Measurements from ENCODE around the gene TMEM163. TPM values are rescaled to one million over a fixed set of nuclear protein-coding genes. Genes with fewer than 3 reads are reported as not detected.

The TMEM163 gene
- total RNA-seq, 6 experiments from 2014 or later = 0.06 to 0.20 (median 0.07) TPM; not detected in 3

DNA sequence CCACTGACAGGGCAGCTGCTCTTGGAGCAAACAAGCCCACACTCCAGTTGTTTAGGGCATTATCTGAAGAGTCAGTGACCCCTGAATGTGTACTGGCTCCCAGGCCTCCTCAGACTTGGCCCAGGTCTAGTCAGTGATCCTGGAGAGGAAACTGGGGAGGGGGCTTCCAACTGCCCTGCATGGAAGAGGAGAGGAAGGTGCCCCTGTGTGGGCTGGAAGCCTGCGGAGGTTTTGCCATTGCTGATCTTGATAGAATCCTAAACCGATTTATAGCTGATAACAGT is 267.5 kb downstream of the TMEM163 start:
- ATAC-seq (peak in 1 of 4 donors; percentile 8), DNase-seq (no peak)
- Histone ChIP-seq H3K4me3 (no peak overlapping the region), H3K36me3 (no peaks in the 10 kb centered on the region), H3K9me3 (no peaks in the 10 kb centered on the region), H3K4me1 (peaks cover 0 to 10% (median 0%) of the 10 kb centered on the region in 4 donors), H3K27me3 (no peaks in the 10 kb centered on the region), H3K27ac (peak overlapping the region in 1 of 3 donors; percentile 11)
- WGBS (ENCODE audit: insufficient coverage, low coverage, low lambda C conversion rate, missing lambda C conversion rate) = 52% methylated on average over 2 of the region's 2 CpGs
- intact Hi-C loops (cut with DNase I) = no loop called here
- TF ChIP-seq, protein P1, sequence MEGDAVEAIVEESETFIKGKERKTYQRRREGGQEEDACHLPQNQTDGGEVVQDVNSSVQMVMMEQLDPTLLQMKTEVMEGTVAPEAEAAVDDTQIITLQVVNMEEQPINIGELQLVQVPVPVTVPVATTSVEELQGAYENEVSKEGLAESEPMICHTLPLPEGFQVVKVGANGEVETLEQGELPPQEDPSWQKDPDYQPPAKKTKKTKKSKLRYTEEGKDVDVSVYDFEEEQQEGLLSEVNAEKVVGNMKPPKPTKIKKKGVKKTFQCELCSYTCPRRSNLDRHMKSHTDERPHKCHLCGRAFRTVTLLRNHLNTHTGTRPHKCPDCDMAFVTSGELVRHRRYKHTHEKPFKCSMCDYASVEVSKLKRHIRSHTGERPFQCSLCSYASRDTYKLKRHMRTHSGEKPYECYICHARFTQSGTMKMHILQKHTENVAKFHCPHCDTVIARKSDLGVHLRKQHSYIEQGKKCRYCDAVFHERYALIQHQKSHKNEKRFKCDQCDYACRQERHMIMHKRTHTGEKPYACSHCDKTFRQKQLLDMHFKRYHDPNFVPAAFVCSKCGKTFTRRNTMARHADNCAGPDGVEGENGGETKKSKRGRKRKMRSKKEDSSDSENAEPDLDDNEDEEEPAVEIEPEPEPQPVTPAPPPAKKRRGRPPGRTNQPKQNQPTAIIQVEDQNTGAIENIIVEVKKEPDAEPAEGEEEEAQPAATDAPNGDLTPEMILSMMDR (IDR thresholded peaks at IDR 0.05) = no peak
- TF ChIP-seq POLR2A (IDR thresholded peaks at IDR 0.05) = no peak

DNA sequence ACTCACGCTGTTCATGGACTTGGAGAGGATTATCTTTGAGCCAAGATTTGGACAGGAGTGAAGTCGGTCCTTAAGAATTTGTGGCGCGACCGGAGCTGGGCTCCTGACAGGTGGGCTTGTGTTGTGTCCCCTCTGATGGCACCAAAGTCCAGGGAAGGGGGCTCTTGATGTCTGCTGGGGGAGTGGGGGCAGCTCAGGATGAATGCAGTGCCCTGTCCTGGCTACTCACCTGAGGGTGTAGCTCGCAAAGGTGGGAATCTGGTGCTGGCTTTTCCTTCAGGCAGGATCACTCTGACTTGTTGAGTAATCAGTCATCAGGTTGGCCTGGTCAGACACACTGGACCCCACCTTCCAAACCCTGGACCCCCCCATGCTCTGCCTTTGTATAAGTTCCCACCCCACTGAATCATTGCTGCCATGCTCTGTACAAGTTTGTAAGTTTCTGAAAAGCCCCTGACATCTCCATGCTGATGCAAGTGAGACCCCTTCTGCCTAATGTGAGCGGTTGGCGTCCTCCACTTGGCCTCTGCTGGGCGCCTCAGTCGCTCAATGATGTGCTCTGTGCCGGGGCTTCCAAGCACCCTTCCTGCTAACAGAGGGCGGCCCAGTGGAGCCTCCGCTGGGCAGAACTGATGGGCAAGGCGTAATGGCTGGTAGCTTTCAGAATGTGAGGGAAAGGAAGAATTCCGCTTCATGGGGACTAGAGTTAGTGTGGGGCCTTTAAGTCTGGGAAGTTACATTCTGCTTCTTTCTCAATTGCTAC is 268.9 kb downstream of the TMEM163 start:
- WGBS (ENCODE audit: insufficient coverage, low coverage, low lambda C conversion rate, missing lambda C conversion rate) = 98% methylated on average over 5 of the region's 15 CpGs
- no peak for DNase-seq
- Histone ChIP-seq H3K4me3 (no peak overlapping the region), H3K27ac (no peak overlapping the region), H3K9me3 (no peaks in the 10 kb centered on the region), H3K36me3 (no peaks in the 10 kb centered on the region), H3K4me1 (peaks cover 0 to 17% (median 0%) of the 10 kb centered on the region in 4 donors), H3K27me3 (no peaks in the 10 kb centered on the region)
- ATAC-seq = no peak
- TF ChIP-seq, protein P1 (IDR thresholded peaks at IDR 0.05) = no peak
- no peak for TF ChIP-seq POLR2A (IDR thresholded peaks at IDR 0.05)
- intact Hi-C loops (cut with DNase I) = no loop called here

DNA sequence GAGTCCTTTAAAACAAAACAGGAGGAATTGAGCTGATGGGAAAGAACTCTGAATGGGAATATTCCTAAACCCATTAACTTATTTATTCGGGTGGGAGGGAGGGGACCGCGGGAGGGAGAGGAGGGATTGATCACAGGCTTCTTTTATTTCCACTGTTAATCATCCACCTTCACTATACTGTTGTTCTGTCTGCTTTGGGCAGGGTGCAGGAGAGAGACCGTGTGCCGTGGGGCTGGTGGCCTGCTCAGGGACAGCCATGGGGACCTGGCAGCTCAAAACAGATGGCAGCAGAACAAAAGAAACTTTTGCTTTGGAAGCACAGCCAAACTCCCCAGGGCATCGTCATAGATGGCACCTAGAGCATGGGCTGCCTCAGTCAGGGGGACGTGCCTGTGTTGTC is 269.6 kb downstream of the TMEM163 start:
- Histone ChIP-seq H3K27me3 (no peaks in the 10 kb centered on the region), H3K4me3 (no peak overlapping the region), H3K9me3 (no peaks in the 10 kb centered on the region), H3K27ac (no peak overlapping the region), H3K36me3 (no peaks in the 10 kb centered on the region), H3K4me1 (peaks cover 0 to 19% (median 0%) of the 10 kb centered on the region in 4 donors)
- DNase-seq (no peak), ATAC-seq (no peak)
- TF ChIP-seq, protein P1 (IDR thresholded peaks at IDR 0.05) = no peak
- TF ChIP-seq POLR2A (IDR thresholded peaks at IDR 0.05) = no peak
- intact Hi-C loops (cut with DNase I) = no loop called here
- 79% methylated on average over 4 of the region's 7 CpGs for WGBS (ENCODE audit: insufficient coverage, low coverage, low lambda C conversion rate, missing lambda C conversion rate)

- Histone ChIP-seq H3K9me3 (no peaks in the 10 kb centered on the region), H3K27ac (no peak overlapping the region), H3K27me3 (no peaks in the 10 kb centered on the region), H3K36me3 (no peaks in the 10 kb centered on the region), H3K4me1 (peaks cover 0 to 22% (median 0%) of the 10 kb centered on the region in 4 donors), H3K4me3 (no peak overlapping the region)
- intact Hi-C loops (cut with DNase I) = no loop called here
- ATAC-seq (no peak), DNase-seq (no peak)
- 100% methylated on average over 1 of the region's 6 CpGs for WGBS (ENCODE audit: insufficient coverage, low coverage, low lambda C conversion rate, missing lambda C conversion rate)
- TF ChIP-seq, protein P1 (IDR thresholded peaks at IDR 0.05) = no peak
- no peak for TF ChIP-seq POLR2A (IDR thresholded peaks at IDR 0.05)
Measured at GRCh38 chr2:134448650-134449049, 270.1 kb downstream of the TMEM163 start.
